GM21786 (cell line): ENCODE measurements around the gene BTG2.
A peak's percentile ranks its signal among the peaks of the same experiment; 100 is the strongest.

ENCODE experiments used
- ATAC-seq: cut with Tn5 transposase; IDR thresholded peaks from one replicate; pipeline ENCODE4 v1.9.1; 2021; ENCODE audit not compliant: unreplicated experiment

BTG2 gene

DNA sequence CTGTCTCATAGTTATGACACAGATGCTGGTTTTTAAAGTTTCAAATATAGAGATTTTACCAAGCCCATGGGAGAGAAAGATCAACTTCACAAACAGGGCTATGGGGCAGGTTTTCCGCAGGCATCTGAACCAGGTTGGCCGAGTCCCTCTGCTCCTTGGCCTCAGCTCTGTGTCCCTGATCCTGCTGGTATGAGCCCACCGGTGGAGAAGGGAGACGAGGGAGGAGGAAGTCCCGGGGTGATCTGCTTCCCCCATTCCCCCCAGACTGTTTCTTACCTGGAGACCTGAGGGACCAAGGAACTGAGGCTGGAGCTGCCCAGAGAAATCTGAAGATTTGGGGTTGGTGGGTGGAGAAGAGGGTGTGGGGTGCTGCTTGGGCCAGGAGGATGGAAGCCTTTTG lies 28.9 kb upstream of the BTG2 start:
- no peak for ATAC-seq

DNA sequence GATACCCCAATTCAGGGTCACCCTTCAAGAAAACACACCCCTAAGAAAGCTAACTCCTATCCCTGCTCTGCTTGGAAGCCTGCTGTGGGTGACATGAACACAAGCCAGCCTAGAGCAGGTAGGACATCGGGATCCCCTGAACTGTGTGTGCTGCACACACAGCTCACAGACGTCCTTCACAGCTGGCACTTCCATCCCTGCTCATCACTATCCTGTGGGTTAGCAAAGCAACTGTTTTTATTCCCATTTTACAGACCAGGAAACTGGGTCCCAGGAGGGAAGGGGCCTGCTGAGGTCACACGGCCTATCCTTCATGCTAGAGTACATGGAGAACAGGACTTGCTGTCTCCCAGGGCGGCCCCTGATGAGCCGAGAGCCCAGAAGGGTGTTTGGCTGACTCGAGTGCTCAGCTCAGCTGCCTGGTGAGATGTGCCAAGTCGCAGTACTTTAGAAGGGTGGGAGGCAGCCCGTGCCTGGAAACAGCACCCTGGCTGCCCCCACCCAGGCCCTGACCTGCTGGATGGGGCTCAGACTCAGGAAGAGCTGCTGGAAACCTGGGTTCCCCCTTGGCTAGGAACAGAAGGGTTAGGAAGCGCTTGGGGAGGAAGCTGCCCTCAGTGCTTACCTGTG lies 28.3 kb upstream of the BTG2 start:
- no peak for ATAC-seq

DNA sequence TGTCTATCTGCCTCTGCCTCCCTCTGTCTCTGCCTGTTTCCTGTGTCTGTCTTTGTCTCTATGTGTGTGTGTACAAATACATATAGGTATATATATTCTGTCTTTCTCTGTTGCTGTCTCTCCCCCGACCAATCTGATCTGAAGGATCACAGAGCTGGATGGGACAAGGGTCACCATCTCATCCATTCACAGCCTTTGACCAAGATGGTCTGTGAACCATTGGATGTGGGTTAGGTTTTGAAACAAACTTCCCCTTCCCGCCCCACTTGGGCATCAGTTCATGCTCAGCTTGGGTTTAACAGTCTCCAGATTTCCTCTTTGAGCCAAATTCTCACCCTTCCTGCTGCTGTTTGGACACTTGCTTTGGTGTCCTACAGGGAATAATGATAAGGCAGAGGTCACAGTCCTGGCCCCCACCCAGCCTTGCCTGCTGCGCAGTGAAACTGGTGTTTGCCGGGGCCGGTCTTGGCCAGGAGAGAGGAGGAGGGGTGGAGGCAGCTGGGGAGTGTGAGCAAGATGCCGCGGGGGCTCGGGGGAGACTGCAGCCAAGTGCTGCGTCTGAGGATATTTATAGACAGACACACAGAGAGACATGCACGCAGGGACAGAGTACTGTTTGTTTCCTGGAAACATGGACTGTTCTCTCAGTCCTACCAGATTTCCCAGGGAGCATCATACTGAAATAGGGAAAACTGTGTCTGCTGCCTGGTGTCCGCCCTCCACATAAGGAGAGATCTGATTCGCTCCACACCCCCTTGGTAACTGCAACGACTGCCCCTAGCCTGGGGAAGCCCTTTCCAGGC lies 27.0 kb upstream of the BTG2 start:
- no peak for ATAC-seq

DNA sequence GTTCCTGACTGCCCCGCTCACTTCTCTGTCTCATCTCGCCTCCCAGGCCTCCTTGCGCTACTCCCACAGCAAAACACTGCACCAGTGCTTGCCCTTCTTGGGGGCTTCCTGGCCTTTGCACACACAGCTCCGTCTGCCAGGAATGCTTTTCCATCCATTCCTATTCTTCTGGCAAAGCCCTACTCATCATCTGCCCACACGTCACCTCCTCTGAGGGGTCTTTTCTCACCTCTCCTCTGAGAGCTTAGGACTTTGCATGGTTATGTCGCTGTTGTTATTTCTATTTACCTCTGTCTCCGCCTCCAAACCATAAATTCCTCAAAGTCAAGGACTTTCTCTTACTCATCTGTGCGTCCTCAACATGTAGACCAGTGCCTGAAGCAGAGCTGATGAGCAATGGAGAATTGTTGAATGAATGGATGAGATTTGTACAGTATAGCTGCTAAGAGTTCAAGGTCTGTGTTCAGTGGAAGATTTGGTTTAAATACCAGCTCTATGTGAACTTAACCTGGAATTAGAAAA lies 26.4 kb upstream of the BTG2 start:
- no peak for ATAC-seq

DNA sequence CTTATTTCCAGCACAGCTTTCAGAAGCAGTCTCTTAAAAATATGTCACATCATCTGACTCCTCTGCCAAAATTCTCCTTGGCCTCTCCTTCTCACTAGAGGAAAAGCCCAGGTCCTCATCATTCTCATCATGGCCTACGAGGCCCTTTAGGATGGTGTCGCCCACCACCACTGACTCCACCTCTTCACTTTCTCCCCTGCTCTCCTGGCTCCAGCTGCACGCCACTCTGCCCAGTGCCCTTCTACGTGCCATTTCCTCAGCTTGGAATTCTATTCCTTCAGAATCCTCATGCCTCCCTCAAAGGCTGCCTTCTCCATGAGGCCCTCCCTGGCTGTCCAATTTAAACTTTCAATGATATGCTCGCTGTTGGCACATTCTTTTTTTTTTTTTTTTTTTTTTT lies 25.3 kb upstream of the BTG2 start:
- no peak for ATAC-seq

DNA sequence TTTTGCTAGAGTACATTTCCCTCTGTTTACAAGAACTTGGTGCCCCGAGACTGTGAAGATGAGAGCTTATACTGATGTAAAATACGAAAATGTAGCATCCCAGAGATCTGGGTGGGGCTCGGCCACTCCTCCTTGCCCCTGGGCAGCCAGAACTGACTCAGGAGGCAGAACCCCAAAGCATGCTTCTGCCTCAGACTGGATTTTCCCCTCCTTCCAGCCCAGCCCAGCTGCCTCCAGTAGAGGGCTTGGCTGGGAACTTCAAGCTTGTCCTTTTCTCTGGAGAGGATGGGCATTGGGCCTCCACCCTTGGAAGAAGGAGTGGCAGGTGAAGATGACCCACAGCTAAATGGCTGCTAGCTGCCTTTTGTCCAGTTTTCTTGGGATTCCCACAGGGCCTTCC lies 24.3 kb upstream of the BTG2 start:
- ATAC-seq: no peak

DNA sequence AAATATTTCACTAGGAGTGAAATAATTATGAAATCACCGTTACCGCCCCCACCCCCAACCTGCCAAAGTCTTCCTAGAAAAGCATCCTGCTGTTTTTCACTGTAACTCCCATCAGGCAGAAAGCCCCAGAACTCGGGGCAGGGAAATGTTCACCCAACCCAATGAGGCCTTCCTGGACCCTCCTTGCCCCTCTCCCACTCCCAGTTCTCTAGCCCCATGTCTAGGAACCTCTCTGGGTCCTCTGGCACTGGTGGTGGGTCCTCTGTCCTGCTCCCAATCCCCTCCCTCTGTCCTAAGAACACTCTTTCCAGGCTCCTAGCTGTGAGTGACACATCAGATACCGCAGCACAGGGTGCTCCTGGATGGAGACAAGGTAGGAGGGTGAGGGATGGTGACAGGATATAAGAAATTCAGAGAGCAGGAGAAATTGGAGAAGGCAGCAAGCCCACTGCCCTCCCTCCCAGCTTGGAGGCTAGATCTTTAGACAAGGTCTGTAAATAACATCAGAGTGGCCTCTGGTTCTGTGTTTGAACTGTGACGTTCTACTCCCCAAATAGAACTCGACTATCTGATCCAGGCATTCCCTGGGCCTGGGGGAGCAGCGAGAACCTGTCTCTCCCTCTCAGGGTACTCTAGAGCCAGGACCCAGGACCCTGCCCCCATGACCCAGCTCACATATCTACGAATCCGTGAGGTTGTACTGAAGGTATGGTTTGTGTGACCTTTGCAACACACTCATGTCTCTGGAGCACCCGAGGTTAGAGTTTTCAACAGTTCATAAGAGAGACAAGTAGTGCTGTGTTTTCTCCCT lies 23.3 kb upstream of the BTG2 start:
- ATAC-seq: no peak

DNA sequence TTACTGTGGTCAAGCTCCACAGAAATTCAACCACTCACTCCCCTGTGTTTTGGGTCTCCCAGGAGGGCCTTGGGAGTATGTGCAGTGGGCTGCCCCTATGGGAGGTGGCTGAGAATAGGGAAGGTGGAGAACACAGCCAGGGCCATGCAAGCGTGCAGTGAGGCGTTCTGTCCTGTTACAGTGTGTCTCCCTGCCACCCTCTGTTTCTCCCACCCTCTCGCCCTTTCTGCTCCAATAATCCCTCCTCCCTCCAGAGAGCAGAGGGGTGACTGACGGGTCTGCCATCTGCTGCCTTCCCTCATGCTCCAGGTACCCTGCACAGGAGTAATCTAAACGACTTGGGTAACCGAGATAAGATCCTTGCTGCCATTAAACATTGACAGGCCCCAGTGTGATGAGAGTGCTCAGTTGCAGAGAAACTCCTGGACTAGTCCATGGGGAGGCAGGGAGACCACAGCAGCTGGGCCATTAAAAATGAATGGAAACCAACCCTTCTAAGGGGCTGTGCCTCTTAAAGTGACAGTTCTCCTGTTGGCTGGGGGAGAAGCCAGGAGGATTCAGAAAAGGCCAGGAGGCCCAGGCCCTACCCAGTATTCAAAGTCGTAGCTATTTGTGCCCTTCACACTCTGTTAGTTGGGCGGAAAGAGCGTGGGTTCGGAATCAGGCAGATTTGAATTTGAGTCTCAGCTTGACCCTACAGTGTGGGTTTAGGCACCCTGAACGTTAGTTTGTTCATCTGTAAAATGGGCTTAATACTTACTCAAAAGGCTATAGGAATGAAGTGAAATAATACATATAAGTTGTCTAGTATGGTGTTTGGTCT lies 22.4 kb upstream of the BTG2 start:
- peak; percentile 18 for ATAC-seq

DNA sequence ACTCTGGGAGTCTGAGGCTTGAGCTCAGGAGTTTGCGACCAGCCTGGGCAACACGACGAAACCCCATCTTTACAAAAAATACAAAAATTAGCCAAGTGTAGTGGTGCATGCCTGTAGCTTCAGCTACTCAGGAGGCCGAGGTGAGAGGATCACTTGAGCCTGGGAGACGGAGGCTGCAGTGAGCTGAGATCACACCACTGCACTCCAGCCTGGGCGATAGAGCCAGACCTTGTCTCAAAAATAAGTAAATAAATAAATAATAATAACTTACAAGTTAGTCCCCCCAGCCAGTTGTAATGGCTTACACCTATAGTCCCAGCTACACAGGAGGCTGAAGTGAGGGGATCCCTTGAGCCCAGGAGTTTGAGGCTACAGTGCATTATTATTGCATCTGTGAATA lies 21.7 kb upstream of the BTG2 start:
- no peak for ATAC-seq

DNA sequence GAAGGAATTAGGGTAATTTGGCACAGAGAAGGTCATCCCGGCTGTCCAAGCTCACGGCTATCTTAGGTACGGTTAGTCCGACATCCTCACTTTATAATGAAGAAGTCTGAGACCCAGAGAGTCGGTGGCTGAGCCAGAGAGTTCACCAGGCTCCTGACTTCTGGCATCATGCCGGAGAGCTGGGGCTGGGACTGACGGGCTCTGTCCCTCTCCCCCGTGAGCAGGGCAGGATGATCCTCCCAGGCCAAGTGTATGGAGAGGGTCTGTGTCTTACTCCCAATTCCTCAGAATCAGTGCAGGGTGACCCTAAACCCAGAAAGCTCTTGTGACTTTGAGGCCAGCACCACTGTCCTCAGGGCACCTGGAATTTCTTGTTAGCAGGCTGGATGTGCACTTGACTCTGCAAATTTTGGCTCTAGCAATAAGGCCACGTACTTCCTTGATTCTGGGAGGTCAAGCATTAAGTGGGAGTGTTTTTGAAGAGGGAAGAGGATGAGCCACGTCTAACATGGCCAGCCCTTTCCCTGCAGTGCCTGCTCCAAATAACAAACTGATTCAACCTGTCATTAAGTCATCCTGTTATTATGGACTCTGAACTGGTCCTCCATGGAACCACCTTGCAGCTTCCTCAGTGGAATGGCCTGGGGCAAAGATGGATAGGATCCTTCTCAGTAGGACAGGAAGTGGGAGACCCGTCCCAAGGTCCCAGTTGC lies 20.8 kb upstream of the BTG2 start:
- ATAC-seq: no peak

DNA sequence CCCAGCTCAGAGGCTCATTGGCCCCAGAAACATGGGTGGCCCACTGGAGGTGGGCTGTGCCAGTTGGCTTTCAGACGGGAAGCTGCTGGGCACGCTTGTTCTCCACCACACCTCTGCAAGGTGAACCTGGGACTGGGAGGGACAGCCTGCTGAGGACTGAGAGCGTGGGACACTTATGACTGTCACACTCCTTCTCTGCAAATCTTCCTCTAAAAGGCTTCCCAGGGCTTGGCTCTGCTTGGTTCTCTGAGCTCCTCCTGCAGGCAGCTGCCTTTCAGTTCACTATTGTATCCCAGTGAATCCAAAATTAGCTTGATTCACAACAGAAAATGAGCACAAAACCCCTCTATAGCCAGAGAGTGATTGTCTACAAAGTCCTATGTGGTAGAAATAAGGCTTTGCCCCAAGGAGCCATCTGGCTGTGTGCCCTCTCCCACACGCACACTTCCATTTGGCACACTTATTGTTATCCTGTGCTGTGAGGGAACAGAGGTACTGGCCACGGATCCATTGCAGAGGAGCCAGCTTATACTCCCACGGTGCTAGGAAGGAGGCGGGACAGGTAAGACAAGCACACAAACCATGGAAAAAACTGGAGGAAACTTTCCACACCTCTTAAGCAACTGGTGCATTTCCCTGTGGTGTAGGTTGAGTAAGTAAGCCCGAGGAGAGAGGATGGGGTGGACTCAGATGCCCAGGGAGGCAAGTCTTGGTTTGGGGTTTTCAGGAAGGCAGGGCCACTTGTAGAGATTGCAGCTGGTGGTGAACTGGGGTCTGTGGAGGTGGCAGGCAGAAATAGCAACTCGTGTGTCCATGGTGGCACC lies 18.9 kb upstream of the BTG2 start:
- no peak for ATAC-seq

DNA sequence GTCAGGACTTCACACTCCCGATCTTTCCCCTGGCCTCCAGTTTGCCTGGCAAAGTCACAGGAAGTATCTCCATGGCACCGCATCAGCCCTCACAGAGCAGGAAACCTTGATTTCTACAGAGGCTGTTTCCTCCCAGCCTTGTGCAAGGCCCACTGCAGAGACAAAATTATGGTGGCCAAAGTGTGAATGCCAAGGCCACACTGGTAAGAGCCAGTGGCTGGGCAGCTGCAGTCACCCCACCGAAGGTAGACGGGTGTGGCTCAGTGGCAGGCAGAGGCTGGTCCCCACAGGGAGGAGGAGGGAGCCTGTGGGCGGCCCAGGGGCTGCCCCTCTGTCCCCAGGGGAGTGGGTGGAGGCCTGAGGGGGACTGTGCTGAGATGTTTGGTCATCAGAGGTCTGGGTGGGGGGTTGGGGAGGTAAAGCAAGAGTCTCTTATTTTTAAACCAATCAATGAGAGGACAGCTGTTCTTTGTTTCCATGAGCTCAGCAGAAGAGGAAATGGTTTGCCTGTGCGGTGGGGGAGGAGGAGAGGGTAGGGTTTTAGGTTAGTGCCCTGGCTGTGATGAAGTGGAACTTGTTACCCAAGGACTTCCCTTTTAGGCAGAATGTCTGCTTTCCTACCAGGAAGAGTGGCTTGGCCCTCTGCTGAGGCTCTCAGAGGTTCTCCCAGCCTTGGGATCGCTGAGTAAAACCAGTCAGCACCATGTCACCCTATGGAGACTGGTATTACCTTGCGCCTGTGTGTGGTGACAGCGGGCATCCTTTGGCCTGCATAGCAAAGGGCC lies 18.0 kb upstream of the BTG2 start:
- peak; percentile 40 for ATAC-seq

DNA sequence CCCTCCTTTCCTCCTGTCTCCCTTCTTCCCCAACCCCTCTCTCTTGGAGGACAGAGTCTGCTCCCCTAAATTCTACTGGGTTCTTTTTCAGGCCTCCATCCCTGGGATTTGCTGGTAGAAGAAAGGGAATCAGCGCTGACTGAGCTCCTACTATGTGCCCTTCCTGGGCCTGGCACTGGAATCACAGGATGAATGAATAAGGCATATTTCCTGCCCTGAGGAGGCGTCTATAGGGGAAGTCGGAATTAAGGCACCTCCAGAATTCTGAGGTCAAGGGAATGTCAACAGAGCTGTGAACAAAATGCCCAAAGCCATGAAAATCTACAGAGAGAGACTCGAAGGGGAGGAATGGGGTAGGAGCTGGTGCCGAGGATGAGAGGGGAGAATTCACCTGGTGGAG lies 17.4 kb upstream of the BTG2 start:
- no peak for ATAC-seq

DNA sequence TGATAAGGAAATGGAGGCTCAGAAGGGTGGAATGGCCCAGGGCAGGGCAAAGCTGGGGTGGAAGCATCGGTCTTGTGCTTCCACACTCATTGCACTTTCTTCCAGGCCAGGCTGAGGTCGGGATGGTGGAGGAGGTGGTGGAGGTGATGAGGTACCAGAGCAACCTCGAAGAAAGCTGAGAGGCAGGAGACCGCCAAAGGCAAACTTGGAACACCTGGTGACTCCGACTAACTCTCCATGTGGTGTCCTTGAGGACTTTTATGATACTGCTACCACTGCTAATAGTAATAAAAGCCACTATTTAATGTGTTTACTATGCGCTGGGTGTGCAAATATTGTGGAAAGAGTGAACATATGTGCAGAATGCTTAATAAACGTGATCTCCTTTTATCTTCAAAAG lies 16.9 kb upstream of the BTG2 start:
- ATAC-seq: no peak

DNA sequence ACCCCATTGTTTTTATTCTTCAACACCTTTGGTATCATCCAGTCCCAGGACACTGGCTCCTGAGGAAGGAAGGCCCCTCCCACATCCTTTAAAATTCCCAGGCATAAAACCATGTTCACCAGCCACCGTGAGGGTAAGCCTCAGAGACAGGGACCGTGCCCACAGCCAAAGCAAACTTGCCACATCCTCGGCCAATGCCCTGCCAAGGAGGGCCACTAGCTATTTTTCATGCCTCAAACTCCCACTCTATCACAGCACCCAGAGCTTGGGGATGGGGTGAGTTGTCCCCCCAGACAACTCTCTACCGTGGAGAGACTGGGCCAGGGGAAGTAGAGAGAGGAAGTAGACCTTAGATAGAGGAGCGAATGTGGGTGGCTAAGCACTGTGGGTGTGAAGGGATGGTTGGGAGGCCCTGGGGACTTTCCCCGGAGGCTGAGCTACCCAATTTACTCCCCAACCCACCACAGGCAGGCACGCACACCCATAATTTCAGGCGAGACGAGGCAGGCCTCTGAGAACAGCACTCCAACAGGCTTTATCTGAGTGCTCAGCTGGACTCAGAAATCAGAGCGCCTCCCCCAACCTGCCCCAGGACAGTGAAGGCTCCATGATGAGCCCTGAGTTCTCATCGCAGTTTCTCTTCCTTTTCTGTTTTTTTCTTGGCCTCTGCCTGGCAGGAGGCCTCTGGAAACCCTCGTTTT lies 15.9 kb upstream of the BTG2 start:
- ATAC-seq: peak; percentile 58

DNA sequence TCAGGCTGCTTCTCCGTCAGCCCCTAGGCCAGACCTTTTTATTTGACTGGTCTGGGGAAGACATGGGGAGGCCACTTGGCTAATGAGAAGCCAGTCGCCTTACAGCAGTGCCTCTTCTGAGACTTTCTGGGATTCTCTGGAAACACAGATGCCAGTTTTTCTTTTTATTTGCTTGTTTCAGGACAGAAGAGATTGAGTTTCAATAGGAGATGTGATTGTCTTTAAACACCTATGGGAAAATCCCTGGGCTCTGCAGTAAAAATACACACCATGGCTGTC lies 15.4 kb upstream of the BTG2 start:
- no peak for ATAC-seq

DNA sequence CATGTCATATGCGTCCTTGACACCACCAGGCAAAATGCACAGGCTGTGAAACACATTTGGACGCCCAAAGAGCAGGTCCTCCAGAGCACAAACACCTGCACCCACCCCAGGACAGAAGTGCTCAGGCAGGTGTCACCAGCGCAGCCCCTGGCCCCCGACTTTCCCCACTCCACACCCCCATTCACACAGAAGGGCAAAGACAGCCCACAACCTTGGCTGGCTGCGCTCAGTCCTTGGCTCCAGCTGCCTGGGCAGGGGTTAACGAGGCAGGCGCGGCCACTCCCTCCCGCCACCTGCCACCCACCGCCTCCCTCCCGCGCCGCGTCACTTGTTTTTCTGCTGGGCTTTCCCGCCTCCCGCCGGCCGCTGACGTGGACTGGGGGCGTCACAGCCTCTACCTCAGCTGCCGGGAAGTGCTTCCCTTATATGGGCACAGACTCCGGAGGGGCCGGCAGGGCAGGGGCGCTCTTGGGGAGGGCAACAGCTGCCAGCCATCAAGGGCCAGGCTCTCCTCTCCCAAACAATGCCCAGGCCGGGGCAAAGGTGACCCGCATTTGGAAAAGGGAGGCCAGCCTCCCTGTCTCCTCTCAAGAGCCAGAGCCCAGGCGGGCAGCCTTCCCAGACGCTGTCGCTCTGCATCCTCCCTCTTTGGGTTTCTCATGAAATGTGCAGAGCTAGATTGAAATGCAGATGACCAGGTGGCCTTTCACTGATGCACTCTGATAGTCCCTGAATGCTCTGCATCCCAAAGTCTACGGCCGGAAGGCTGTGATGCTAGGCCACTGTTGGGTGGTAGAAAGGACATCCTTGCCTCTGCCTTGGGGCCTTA lies 14.8 kb upstream of the BTG2 start:
- ATAC-seq: peak; percentile 35
